Neural crest cell (in vitro differentiated cells): ENCODE results near the gene DPM2. TPM values are rescaled to one million over a fixed set of nuclear protein-coding genes. Genes with fewer than 3 reads are reported as not detected.

Experiments used
- DNase-seq: peaks from one replicate; pipeline ENCODE4 v3.0.0; 2021; ENCODE audit warnings: low read depth, mixed read lengths, low spot score
- H3K27ac Mint-ChIP-seq: one replicate; pipeline ENCODE4 v1.8.0; 2021; ENCODE audit warnings: mild to moderate bottlenecking, mixed read lengths; ENCODE audit not compliant: unreplicated experiment
- H3K27me3 Mint-ChIP-seq: 2 replicates; pipeline ENCODE4 v1.8.0; 2021; ENCODE audit warnings: low read depth, mild to moderate bottlenecking, mixed read lengths
- H3K36me3 Mint-ChIP-seq: 2 replicates; pipeline ENCODE4 v1.8.0; 2021; ENCODE audit warnings: low read depth, mild to moderate bottlenecking, mixed read lengths
- H3K4me1 Mint-ChIP-seq: 2 replicates; pipeline ENCODE4 v1.8.0; 2021; ENCODE audit warnings: mixed read lengths
- H3K4me3 Mint-ChIP-seq: one replicate; pipeline ENCODE4 v1.8.0; 2021; ENCODE audit warnings: mild to moderate bottlenecking, mixed read lengths
- H3K9me3 Mint-ChIP-seq: 2 replicates; pipeline ENCODE4 v1.8.0; 2021; ENCODE audit warnings: mixed read lengths
- CTCF ChIP-seq: fragments of 200-600 bp; sonication (generic); conservative IDR thresholded peaks from 2 replicates; pipeline ENCODE4 v1.5.0; 2021; ENCODE audit warnings: antibody characterized with exemption, mild to moderate bottlenecking
- total RNA-seq: library from RNA; stranded (reverse); gene quantifications from 2 replicates; pipeline ENCODE4 v1.2.1, GENCODE V29; 2021

DPM2 gene
- total RNA-seq, 1 donor from 2014 or later = 52.2 TPM

GRCh38 chr9:127974769-127975261 lies 37.2 kb upstream of the DPM2 start:
- Mint-ChIP-seq H3K4me3 (peak overlapping the region; percentile 80), H3K27ac (no peak overlapping the region), H3K36me3 (no peaks in the 10 kb centered on the region), H3K4me1 (peaks cover 72% of the 10 kb centered on the region), H3K9me3 (no peaks in the 10 kb centered on the region), H3K27me3 (no peaks in the 10 kb centered on the region)
- TF ChIP-seq CTCF = no peak
- no peak for DNase-seq

GRCh38 chr9:127974001-127974768 lies 36.5 kb upstream of the DPM2 start:
- H3K4me3 Mint-ChIP-seq = peak overlapping the region; percentile 80
- no peak for TF ChIP-seq CTCF

GRCh38 chr9:127973169-127974000 lies 35.7 kb upstream of the DPM2 start:
- Mint-ChIP-seq H3K9me3 (no peaks in the 10 kb centered on the region), H3K4me3 (no peak overlapping the region), H3K36me3 (no peaks in the 10 kb centered on the region), H3K27me3 (no peaks in the 10 kb centered on the region), H3K27ac (peak overlapping the region; percentile 70), H3K4me1 (peaks cover 70% of the 10 kb centered on the region)
- TF ChIP-seq CTCF = no peak
- no peak for DNase-seq

More at GRCh38 chr9:127974001-127974768, 36.5 kb upstream of the DPM2 start:
- Mint-ChIP-seq H3K27ac (peak overlapping the region; percentile 68), H3K9me3 (no peaks in the 10 kb centered on the region), H3K36me3 (no peaks in the 10 kb centered on the region), H3K4me1 (peaks cover 67% of the 10 kb centered on the region), H3K27me3 (no peaks in the 10 kb centered on the region)
- DNase-seq = no peak

GRCh38 chr9:127972236-127972871 lies 34.7 kb upstream of the DPM2 start:
- Mint-ChIP-seq H3K4me1 (peaks cover 61% of the 10 kb centered on the region), H3K36me3 (no peaks in the 10 kb centered on the region), H3K4me3 (peak overlapping the region; percentile 47), H3K9me3 (no peaks in the 10 kb centered on the region), H3K27me3 (no peaks in the 10 kb centered on the region), H3K27ac (peak overlapping the region; percentile 41)
- TF ChIP-seq CTCF = no peak
- no peak for DNase-seq
